Stimulated activated CD4-positive, alpha-beta T cell treated with anti-CD3 and anti-CD28 coated beads, Interleukin-4, amount 100 ng/mL, for 48 hours (primary cell): ENCODE data around the gene BEND2.

Source experiments
- DNase-seq, 2 donors: peaks; one replicate each; pipeline ENCODE4 v3.0.0-alpha.2; 2020; ENCODE audit warnings: low read depth in 2 of 2

Gene BEND2

GRCh38 chrX:18136816-18137215 lies 83.9 kb downstream of the BEND2 start:
- DNase-seq = no peak

- no peak for DNase-seq
Observed at GRCh38 chrX:18133605-18134004, 87.1 kb downstream of the BEND2 start.

- DNase-seq = no peak
Observed at GRCh38 chrX:18129690-18130089, 91.0 kb downstream of the BEND2 start.

GRCh38 chrX:18126971-18127370 lies 93.7 kb downstream of the BEND2 start:
- no peak for DNase-seq

- DNase-seq = no peak
Observed at GRCh38 chrX:18119856-18120255, 100.8 kb downstream of the BEND2 start.
